Stimulated activated CD4-positive, alpha-beta T cell treated with anti-CD3 and anti-CD28 coated beads, TNF-alpha, amount 100 ng/mL, for 1 hour (primary cell): ENCODE results near the gene EXT2.

Experiments used
- DNase-seq, 3 donors: peaks; one replicate each; pipeline ENCODE4 v3.0.0-alpha.2; 2020; ENCODE audit warnings: low read depth in 3 of 3, low spot score in 1 of 3

EXT2 gene

GRCh38 chr11:44130751-44131150 lies 35.3 kb downstream of the EXT2 start:
- DNase-seq, result no peak

- no peak for DNase-seq
These were observed 38.0 kb downstream of the EXT2 start for GRCh38 chr11:44133335-44133946.

- no peak for DNase-seq
These were observed 39.1 kb downstream of the EXT2 start for GRCh38 chr11:44134625-44135024.

- DNase-seq, result no peak
These were observed 40.9 kb downstream of the EXT2 start for GRCh38 chr11:44136176-44136945.

GRCh38 chr11:44137057-44137456 lies 41.6 kb downstream of the EXT2 start:
- DNase-seq, result no peak

GRCh38 chr11:44138286-44138685 lies 42.8 kb downstream of the EXT2 start:
- no peak for DNase-seq

GRCh38 chr11:44138980-44139379 lies 43.5 kb downstream of the EXT2 start:
- no peak for DNase-seq

- no peak for DNase-seq
These were observed 44.3 kb downstream of the EXT2 start for GRCh38 chr11:44139565-44140330.

GRCh38 chr11:44140372-44140771 lies 44.9 kb downstream of the EXT2 start:
- DNase-seq, result no peak

- DNase-seq, result no peak
These were observed 45.3 kb downstream of the EXT2 start for GRCh38 chr11:44140805-44141204.

- DNase-seq, result no peak
These were observed 48.8 kb downstream of the EXT2 start for GRCh38 chr11:44143987-44144909.

GRCh38 chr11:44145011-44145775 lies 49.7 kb downstream of the EXT2 start:
- DNase-seq, result no peak

- DNase-seq, result no peak
These were observed 51.5 kb downstream of the EXT2 start for GRCh38 chr11:44146931-44147330.

- no peak for DNase-seq
These were observed 52.3 kb downstream of the EXT2 start for GRCh38 chr11:44147751-44148150.

- no peak for DNase-seq
These were observed 54.2 kb downstream of the EXT2 start for GRCh38 chr11:44149651-44150050.

- DNase-seq, result no peak
These were observed 54.9 kb downstream of the EXT2 start for GRCh38 chr11:44150401-44150800.

- DNase-seq, result no peak
These were observed 61.5 kb downstream of the EXT2 start for GRCh38 chr11:44157019-44157418.

GRCh38 chr11:44158384-44158783 lies 62.9 kb downstream of the EXT2 start:
- DNase-seq, result no peak

GRCh38 chr11:44159848-44160721 lies 64.6 kb downstream of the EXT2 start:
- no peak for DNase-seq
